ENCODE data around the gene VAC14. TPM values are rescaled to one million over a fixed set of nuclear protein-coding genes. Genes with fewer than 3 reads are reported as not detected.

VAC14 gene
- total RNA-seq, 4 donors from 2014 or later = 20.1 to 47.8 (median 39.0) TPM

- H3K4me3 ChIP-seq (ENCODE audit: low read depth, poor library complexity, severe bottlenecking) = no peak overlapping the region
- intact Hi-C loops (cut with DNase I; ENCODE audit: low total_unique reads) = no loop called here
- TF ChIP-seq CTCF (IDR thresholded peaks at IDR 0.05) = no peak
- no peak for TF ChIP-seq POLR2A (IDR thresholded peaks at IDR 0.05)
These were observed 12.0 kb downstream of the VAC14 start for GRCh38 chr16:70788668-70789594.

DNA sequence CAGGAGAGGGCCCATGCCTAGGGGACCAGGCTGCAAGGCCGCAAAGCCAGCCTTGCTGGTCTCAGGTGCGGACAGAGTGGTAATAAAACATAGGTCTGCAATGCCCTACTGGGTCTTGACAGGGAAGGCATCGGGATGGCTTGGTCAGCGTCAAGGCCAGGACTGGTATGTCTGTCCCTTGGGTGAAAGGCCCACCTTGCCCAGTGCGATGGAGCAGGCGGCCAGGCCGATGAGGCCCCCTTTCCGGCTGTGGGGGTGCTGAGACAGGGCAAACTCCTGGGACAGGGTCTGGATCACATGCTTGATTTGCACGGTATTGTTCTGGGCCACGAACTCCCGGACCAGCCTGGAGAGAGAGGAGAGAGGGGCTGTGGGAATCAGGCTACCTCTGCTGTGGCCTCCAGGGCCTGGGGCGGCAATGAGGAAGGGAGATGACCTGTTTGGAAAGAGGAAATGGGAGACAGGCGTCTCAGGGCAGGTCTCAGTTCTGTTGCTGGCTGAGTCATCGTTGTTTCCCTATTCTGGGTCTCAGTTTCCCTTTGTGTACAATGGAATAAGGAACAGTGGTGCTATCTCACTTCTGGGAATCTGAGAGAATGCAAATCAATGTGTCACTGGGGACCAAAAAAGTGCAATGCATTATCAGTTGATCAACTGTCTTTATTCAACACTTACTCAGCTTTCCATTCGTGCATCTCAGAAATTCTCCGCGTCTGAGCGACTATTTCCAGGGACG is 14.8 kb downstream of the VAC14 start:
- WGBS, 2 donors = 94 to 95% methylated on average over 19 of the region's 19 CpGs
- DNase-seq (ENCODE audit: low spot score in 2 of 2) = no peak
- H3K4me3 ChIP-seq (ENCODE audit: low read depth, poor library complexity, severe bottlenecking) = no peak overlapping the region
- intact Hi-C loops (cut with DNase I; ENCODE audit: low total_unique reads) = no loop called here
- no peak for TF ChIP-seq POLR2A (IDR thresholded peaks at IDR 0.05)
- TF ChIP-seq CTCF (IDR thresholded peaks at IDR 0.05) = no peak

More at GRCh38 chr16:70788668-70789594, 12.0 kb downstream of the VAC14 start:
- DNase-seq (ENCODE audit: low spot score in 2 of 2) = peak; percentile 62 to 93
- 65 to 74% methylated on average over 18 of the region's 18 CpGs for WGBS, 2 donors

GRCh38 chr16:70784692-70785555 is 16.0 kb downstream of the VAC14 start:
- WGBS, 2 donors = 85 to 91% methylated on average over 21 of the region's 21 CpGs
- DNase-seq (ENCODE audit: low spot score in 2 of 2) = no peak
- intact Hi-C loops (cut with DNase I; ENCODE audit: low total_unique reads) = no loop called here
- H3K4me3 ChIP-seq (ENCODE audit: low read depth, poor library complexity, severe bottlenecking) = no peak overlapping the region
- TF ChIP-seq POLR2A (IDR thresholded peaks at IDR 0.05) = no peak
- no peak for TF ChIP-seq CTCF (IDR thresholded peaks at IDR 0.05)

DNA sequence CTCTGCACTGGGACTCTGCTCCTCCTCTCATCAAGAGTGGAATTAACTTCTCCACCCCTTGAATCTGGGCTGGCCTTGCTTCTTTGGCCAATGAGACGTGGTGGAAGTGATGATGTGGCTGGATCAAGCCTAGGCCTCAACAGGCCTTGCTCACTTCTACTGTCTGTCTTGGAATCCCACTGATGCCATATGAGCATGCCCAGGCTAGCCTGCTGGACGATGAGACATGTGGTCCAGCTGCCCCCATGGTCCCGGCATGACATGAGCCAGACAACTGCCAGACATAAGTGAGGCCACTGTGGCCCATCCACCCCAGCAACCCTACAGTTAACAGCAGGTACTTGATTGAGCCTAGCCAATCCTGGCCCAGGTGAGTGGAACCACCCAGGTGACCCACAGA is 18.7 kb downstream of the VAC14 start:
- WGBS, 2 donors = 89 to 93% methylated on average over 2 to 3 of the region's 3 CpGs
- intact Hi-C loops (cut with DNase I; ENCODE audit: low total_unique reads) = no loop called here
- DNase-seq (ENCODE audit: low spot score in 2 of 2) = no peak
- no peak overlapping the region for H3K4me3 ChIP-seq (ENCODE audit: low read depth, poor library complexity, severe bottlenecking)
- TF ChIP-seq POLR2A (IDR thresholded peaks at IDR 0.05) (no peak), CTCF (IDR thresholded peaks at IDR 0.05) (no peak)

DNA sequence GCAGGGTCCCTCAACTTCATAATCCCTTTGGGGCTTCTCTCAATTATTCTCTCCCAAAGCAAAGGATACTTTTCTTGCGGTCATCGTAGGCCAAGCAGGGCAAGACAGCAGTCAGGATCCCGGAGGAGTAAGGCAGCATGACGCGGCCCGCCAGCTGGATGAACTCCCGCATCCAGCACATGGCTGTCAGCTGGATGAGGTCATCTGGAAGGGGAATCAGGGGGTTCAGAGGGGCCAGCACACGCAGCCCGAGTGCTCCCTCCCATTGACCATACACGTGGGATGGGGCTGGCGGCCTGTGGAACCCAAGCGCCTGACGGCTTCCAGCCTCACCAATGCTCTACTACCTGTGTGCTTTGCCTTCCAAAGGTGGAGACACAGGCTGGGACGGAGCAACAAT is 19.2 kb downstream of the VAC14 start:
- WGBS, 2 donors = 89 to 96% methylated on average over 13 to 14 of the region's 14 CpGs
- TF ChIP-seq CTCF (IDR thresholded peaks at IDR 0.05) = no peak
- no peak for TF ChIP-seq POLR2A (IDR thresholded peaks at IDR 0.05)
- no peak for DNase-seq (ENCODE audit: low spot score in 2 of 2)

More for the DNA sequence above, 19.2 kb downstream of the VAC14 start:
- intact Hi-C loops (cut with DNase I; ENCODE audit: low total_unique reads) = no loop called here
- no peak overlapping the region for H3K4me3 ChIP-seq (ENCODE audit: low read depth, poor library complexity, severe bottlenecking)

Data from lower leg skin (tissue), 4 donors.